ENCODE data around the gene NPC1L1.

GRCh38 chr7:44531421-44532380 lies 9.4 kb downstream of the NPC1L1 start:
- TF ChIP-seq NFIC (IDR thresholded peaks at IDR 0.05; ENCODE audit: low read depth, low read length) (no peak), CTCF (IDR thresholded peaks at IDR 0.05 in 2 of 3, conservative IDR thresholded peaks at IDR 0.05 in 1 of 3; ENCODE audit: control insufficient read depth in 2 of 3, extremely low read depth in 1 of 3, insufficient read depth in 1 of 3, low read depth in 3 of 3, low read length in 3 of 3) (no peak), EGR1 (IDR thresholded peaks at IDR 0.05; ENCODE audit: borderline replicate concordance in 1 of 2, low read depth in 2 of 2, low read length in 2 of 2) (no peak), POLR2A (IDR thresholded peaks at IDR 0.05; ENCODE audit: low read depth, low read length) (no peak)
